Astrocyte (in vitro differentiated cells and primary cell): ENCODE results near the gene HEG1.

ENCODE experiments used
- CTCF ChIP-seq: IDR thresholded peaks from 2 replicates; pipeline ENCODE4 v1.5.1; 2011; ENCODE audit warnings: low read depth, mild to moderate bottlenecking, inconsistent platforms, low read length, moderate library complexity; ENCODE audit not compliant: insufficient read depth
- EZH2 ChIP-seq: IDR thresholded peaks from 2 replicates; pipeline ENCODE4 v1.6.1; 2012; ENCODE audit warnings: mild to moderate bottlenecking, low read length, inconsistent platforms; ENCODE audit not compliant: insufficient read depth

GRCh38 chr3:125087768-125088391, 32.1 kb upstream of the HEG1 start:
- TF ChIP-seq CTCF = no peak
- TF ChIP-seq EZH2 = no peak
